ENCODE data around the gene CASQ1. TPM values are rescaled to one million over a fixed set of nuclear protein-coding genes. Genes with fewer than 3 reads are reported as not detected.

The CASQ1 gene
- polyA plus RNA-seq, 1 experiment, result 1.5 TPM

GRCh38 chr1:160149233-160149632, 41.1 kb upstream of the CASQ1 start:
- TF ChIP-seq CTCF (IDR thresholded peaks at IDR 0.05; ENCODE audit: insufficient read depth, low read depth, low read length), result no peak
- CTCF ChIA-PET, result interaction anchor here (1.0 to 2.7 kb wide), 6 partner anchors 9 to 54 kb away, joined by 3 to 12 read pairs (median 4); no protein-coding TSS in a partner anchor
- no peaks in the 10 kb centered on the region for H3K36me3 ChIP-seq (ENCODE audit: control insufficient read depth, insufficient read depth, low read length)
- no peaks in the 10 kb centered on the region for H3K27me3 ChIP-seq (ENCODE audit: control insufficient read depth, insufficient read depth, low read length)
- POLR2A ChIA-PET, result interaction anchor here (0.5 kb wide), 1 partner anchor 208 kb away, joined by 3 read pairs; no protein-coding TSS in a partner anchor
- DNase-seq (ENCODE audit: low read depth), result no peak
- no peak overlapping the region for H3K4me3 ChIP-seq (ENCODE audit: low read depth, low read length)

GRCh38 chr1:160149716-160150115, 40.7 kb upstream of the CASQ1 start:
- H3K27me3 ChIP-seq (ENCODE audit: control insufficient read depth, insufficient read depth, low read length), result no peaks in the 10 kb centered on the region
- peak; percentile 67 for DNase-seq (ENCODE audit: low read depth)
- ChIA-PET CTCF (interaction anchor here (1.0 to 2.7 kb wide), 6 partner anchors 10 to 54 kb away, joined by 3 to 12 read pairs (median 4); no protein-coding TSS in a partner anchor), POLR2A (no interaction called here)
- H3K36me3 ChIP-seq (ENCODE audit: control insufficient read depth, insufficient read depth, low read length), result no peaks in the 10 kb centered on the region
- H3K4me3 ChIP-seq (ENCODE audit: low read depth, low read length), result no peak overlapping the region
- no peak for TF ChIP-seq CTCF (IDR thresholded peaks at IDR 0.05; ENCODE audit: insufficient read depth, low read depth, low read length)

GRCh38 chr1:160151303-160151702, 39.1 kb upstream of the CASQ1 start, which contains the start of gene ATP1A4:
Gene ATP1A4 (plus strand): TSS chr1:160151603. CDS start chr1:160152041, 438 bp downstream.
- Histone ChIP-seq H3K27me3 (ENCODE audit: control insufficient read depth, insufficient read depth, low read length) (no peaks in the 10 kb centered on the region), H3K4me3 (ENCODE audit: low read depth, low read length) (no peak within 1 kb of the TSS), H3K36me3 (ENCODE audit: control insufficient read depth, insufficient read depth, low read length) (no peaks in the 10 kb centered on the region)
- TF ChIP-seq CTCF (IDR thresholded peaks at IDR 0.05; ENCODE audit: insufficient read depth, low read depth, low read length), result no peak
- ChIA-PET CTCF (interaction anchor here (1.2 to 1.4 kb wide), 2 partner anchors 43 to 50 kb away, joined by 3 to 5 read pairs; no protein-coding TSS in a partner anchor), POLR2A (no interaction called here)
- DNase-seq (ENCODE audit: low read depth), result no peak

GRCh38 chr1:160154790-160155189, 35.6 kb upstream of the CASQ1 start:
- H3K27me3 ChIP-seq (ENCODE audit: control insufficient read depth, insufficient read depth, low read length), result no peaks in the 10 kb centered on the region
- ChIA-PET CTCF (no interaction called here), POLR2A (no interaction called here)
- no peak for TF ChIP-seq CTCF (IDR thresholded peaks at IDR 0.05; ENCODE audit: insufficient read depth, low read depth, low read length)
- DNase-seq (ENCODE audit: low read depth), result no peak
- H3K36me3 ChIP-seq (ENCODE audit: control insufficient read depth, insufficient read depth, low read length), result no peaks in the 10 kb centered on the region
- H3K4me3 ChIP-seq (ENCODE audit: low read depth, low read length), result no peak overlapping the region

- ChIA-PET POLR2A (no interaction called here), CTCF (interaction anchor here (1.0 to 1.5 kb wide), 4 partner anchors 37 to 136 kb away, joined by 3 to 6 read pairs (median 4); no protein-coding TSS in a partner anchor)
- H3K27me3 ChIP-seq (ENCODE audit: control insufficient read depth, insufficient read depth, low read length), result no peaks in the 10 kb centered on the region
- no peak for DNase-seq (ENCODE audit: low read depth)
- H3K4me3 ChIP-seq (ENCODE audit: low read depth, low read length), result no peak overlapping the region
- H3K36me3 ChIP-seq (ENCODE audit: control insufficient read depth, insufficient read depth, low read length), result no peaks in the 10 kb centered on the region
- TF ChIP-seq CTCF (IDR thresholded peaks at IDR 0.05; ENCODE audit: insufficient read depth, low read depth, low read length), result no peak
Observed at GRCh38 chr1:160156361-160156760, 34.0 kb upstream of the CASQ1 start.

Data from BJ (cell line).